HEK293 (cell line): ENCODE results near the gene MAP3K12.

Experiments
- BCL11A ChIP-seq: fragments of 450-650 bp; formaldehyde crosslinking; IDR thresholded peaks from 2 replicates; pipeline ENCODE4 v1.5.1; 2016; ENCODE audit warnings: low read depth, missing biosample characterization, missing genetic modification characterization
- EGR2 ChIP-seq: fragments of 450-650 bp; formaldehyde crosslinking; IDR thresholded peaks from 2 replicates; pipeline ENCODE4 v1.5.1; 2016; ENCODE audit warnings: low read depth, missing biosample characterization, missing genetic modification characterization
- ELK4 ChIP-seq: IDR thresholded peaks from 2 replicates; pipeline ENCODE4 v1.6.1; 2011; ENCODE audit warnings: mild to moderate bottlenecking, low read depth, low read length, borderline replicate concordance
- GFI1B ChIP-seq: fragments of 450-650 bp; formaldehyde crosslinking; IDR thresholded peaks from 2 replicates; pipeline ENCODE4 v1.5.1; 2016; ENCODE audit warnings: missing biosample characterization, missing genetic modification characterization
- KLF16 ChIP-seq: fragments of 450-650 bp; formaldehyde crosslinking; IDR thresholded peaks from 2 replicates; pipeline ENCODE4 v1.5.1; 2017; ENCODE audit warnings: missing biosample characterization, missing genetic modification characterization
- KLF8 ChIP-seq: fragments of 450-650 bp; formaldehyde crosslinking; IDR thresholded peaks from 2 replicates; pipeline ENCODE4 v1.5.1; 2016; ENCODE audit warnings: missing biosample characterization, missing genetic modification characterization
- SETDB1 ChIP-seq: IDR thresholded peaks from one replicate; pipeline ENCODE4 v1.6.1; 2017; ENCODE audit warnings: mild to moderate bottlenecking, low read length, moderate library complexity, mixed read lengths; ENCODE audit not compliant: insufficient read length
- SP7 ChIP-seq: fragments of 450-650 bp; formaldehyde crosslinking; IDR thresholded peaks from 2 replicates; pipeline ENCODE4 v1.5.1; 2016; ENCODE audit warnings: missing biosample characterization, missing genetic modification characterization
- ZBTB10 ChIP-seq: fragments of 450-650 bp; formaldehyde crosslinking; IDR thresholded peaks from 2 replicates; pipeline ENCODE4 v1.5.1; 2016; ENCODE audit warnings: missing biosample characterization, missing genetic modification characterization
- ZNF132 ChIP-seq: fragments of 450-650 bp; formaldehyde crosslinking; IDR thresholded peaks from 2 replicates; pipeline ENCODE4 v1.5.1; 2017; ENCODE audit warnings: missing biosample characterization, missing genetic modification characterization, borderline replicate concordance
- ZNF175 ChIP-seq: fragments of 450-650 bp; formaldehyde crosslinking; IDR thresholded peaks from 2 replicates; pipeline ENCODE4 v1.5.1; 2016; ENCODE audit warnings: missing biosample characterization, missing genetic modification characterization
- ZNF19 ChIP-seq: fragments of 450-650 bp; formaldehyde crosslinking; IDR thresholded peaks from 2 replicates; pipeline ENCODE4; 2016; ENCODE audit warnings: missing biosample characterization, missing genetic modification characterization, low read depth
- ZNF214 ChIP-seq: fragments of 450-650 bp; formaldehyde crosslinking; IDR thresholded peaks from 2 replicates; pipeline ENCODE4 v1.5.1; 2017; ENCODE audit warnings: missing biosample characterization, mild to moderate bottlenecking, missing genetic modification characterization, borderline replicate concordance
- ZNF335 ChIP-seq: fragments of 450-650 bp; formaldehyde crosslinking; conservative IDR thresholded peaks from 2 replicates; pipeline ENCODE4 v1.5.1; 2016; ENCODE audit warnings: missing biosample characterization, missing genetic modification characterization
- ZNF354C ChIP-seq: fragments of 450-650 bp; formaldehyde crosslinking; IDR thresholded peaks from 2 replicates; pipeline ENCODE4 v1.5.1; 2016; ENCODE audit warnings: missing biosample characterization, missing genetic modification characterization, low read depth, borderline replicate concordance
- ZNF37A ChIP-seq: fragments of 450-650 bp; IDR thresholded peaks from 2 replicates; pipeline ENCODE4 v1.5.1; 2018; ENCODE audit warnings: missing biosample characterization, missing genetic modification characterization
- ZNF398 ChIP-seq: fragments of 450-650 bp; formaldehyde crosslinking; IDR thresholded peaks from 2 replicates; pipeline ENCODE4 v1.5.1; 2017; ENCODE audit warnings: missing biosample characterization, missing genetic modification characterization
- ZNF423 ChIP-seq: fragments of 450-650 bp; formaldehyde crosslinking; IDR thresholded peaks from 2 replicates; pipeline ENCODE4 v1.5.1; 2016; ENCODE audit warnings: missing biosample characterization, missing genetic modification characterization
- ZNF433 ChIP-seq: fragments of 450-650 bp; formaldehyde crosslinking; IDR thresholded peaks from 2 replicates; pipeline ENCODE4 v1.5.1; 2016; ENCODE audit warnings: missing biosample characterization, missing genetic modification characterization, low read depth
- ZNF473 ChIP-seq: fragments of 450-650 bp; formaldehyde crosslinking; IDR thresholded peaks from 2 replicates; pipeline ENCODE4 v1.5.1; 2017; ENCODE audit warnings: missing biosample characterization, missing genetic modification characterization
- ZNF521 ChIP-seq: fragments of 450-650 bp; formaldehyde crosslinking; IDR thresholded peaks from 2 replicates; pipeline ENCODE4 v1.5.1; 2017; ENCODE audit warnings: missing biosample characterization, mild to moderate bottlenecking, missing genetic modification characterization
- ZNF558 ChIP-seq: fragments of 450-650 bp; formaldehyde crosslinking; IDR thresholded peaks from 2 replicates; pipeline ENCODE4 v1.5.1; 2016; ENCODE audit warnings: missing biosample characterization, missing genetic modification characterization
- ZNF580 ChIP-seq: fragments of 450-650 bp; formaldehyde crosslinking; IDR thresholded peaks from 2 replicates; pipeline ENCODE4 v1.5.1; 2016; ENCODE audit warnings: missing biosample characterization, missing genetic modification characterization
- ZNF623 ChIP-seq: fragments of 450-650 bp; formaldehyde crosslinking; IDR thresholded peaks from 2 replicates; pipeline ENCODE4 v1.5.1; 2016; ENCODE audit warnings: missing biosample characterization, missing genetic modification characterization
- ZNF639 ChIP-seq: fragments of 450-650 bp; formaldehyde crosslinking; IDR thresholded peaks from 2 replicates; pipeline ENCODE4 v1.5.1; 2016; ENCODE audit warnings: missing biosample characterization, missing genetic modification characterization
- ZNF658 ChIP-seq: fragments of 450-650 bp; formaldehyde crosslinking; IDR thresholded peaks from 2 replicates; pipeline ENCODE4; 2016; ENCODE audit warnings: missing biosample characterization, missing genetic modification characterization
- ZNF664 ChIP-seq: fragments of 450-650 bp; formaldehyde crosslinking; IDR thresholded peaks from 2 replicates; pipeline ENCODE4 v1.5.1; 2016; ENCODE audit warnings: missing biosample characterization, missing genetic modification characterization
- ZNF670 ChIP-seq: fragments of 450-650 bp; formaldehyde crosslinking; IDR thresholded peaks from 2 replicates; pipeline ENCODE4 v1.5.1; 2016; ENCODE audit warnings: missing biosample characterization, missing genetic modification characterization, low read depth
- ZNF707 ChIP-seq: fragments of 450-650 bp; formaldehyde crosslinking; IDR thresholded peaks from 2 replicates; pipeline ENCODE4 v1.5.1; 2016; ENCODE audit warnings: missing biosample characterization, missing genetic modification characterization
- ZNF76 ChIP-seq: fragments of 450-650 bp; formaldehyde crosslinking; IDR thresholded peaks from 2 replicates; pipeline ENCODE4; 2016; ENCODE audit warnings: low read depth, missing biosample characterization, missing genetic modification characterization, borderline replicate concordance
- ZNF843 ChIP-seq: fragments of 450-650 bp; formaldehyde crosslinking; IDR thresholded peaks from 2 replicates; pipeline ENCODE4 v1.5.1; 2016; ENCODE audit warnings: missing biosample characterization, missing genetic modification characterization
- ZXDB ChIP-seq: fragments of 450-650 bp; formaldehyde crosslinking; IDR thresholded peaks from 2 replicates; pipeline ENCODE4 v1.5.1; 2016; ENCODE audit warnings: missing biosample characterization, missing genetic modification characterization

The MAP3K12 gene

GRCh38 chr12:53499266-53500141, at the start of gene MAP3K12 (continued):
- TF ChIP-seq ZNF707: no peak
- TF ChIP-seq ZNF423 (tag by site-specific recombination): no peak
- TF ChIP-seq ZXDB (tag by site-specific recombination): no peak
- TF ChIP-seq ZNF335 (tag by site-specific recombination): peak; percentile 47; the same call in 1 of the 2 replicates
- no peak for TF ChIP-seq ELK4
- TF ChIP-seq ZNF19: no peak
- no peak; the same call in 1 of the 2 replicates for TF ChIP-seq SP7 (tag by site-specific recombination)
- TF ChIP-seq ZBTB10 (tag by site-specific recombination): peak; percentile 11; the same call in 1 of the 2 replicates
- no peak for TF ChIP-seq EGR2 (tag by site-specific recombination)
- TF ChIP-seq ZNF670 (tag by site-specific recombination): no peak
- TF ChIP-seq GFI1B (tag by site-specific recombination): no peak
- no peak for TF ChIP-seq ZNF843
- TF ChIP-seq ZNF37A (tag by site-specific recombination): no peak
- no peak for TF ChIP-seq ZNF473 (tag by site-specific recombination)
- TF ChIP-seq ZNF658 (tag by site-specific recombination): no peak
- no peak for TF ChIP-seq ZNF132 (tag by site-specific recombination)
- TF ChIP-seq ZNF664 (tag by site-specific recombination): no peak
- no peak for TF ChIP-seq ZNF214 (tag by site-specific recombination)
- no peak for TF ChIP-seq ZNF398 (tag by site-specific recombination)
- no peak for TF ChIP-seq ZNF175 (tag by site-specific recombination)
- no peak for TF ChIP-seq ZNF580
- TF ChIP-seq ZNF558 (tag by site-specific recombination): no peak
- TF ChIP-seq ZNF521 (tag by site-specific recombination): no peak
- TF ChIP-seq ZNF639: no peak
- no peak for TF ChIP-seq SETDB1
- TF ChIP-seq ZNF433 (tag by site-specific recombination): no peak
- no peak for TF ChIP-seq ZNF354C (tag by site-specific recombination)
- TF ChIP-seq ZNF76 (tag by site-specific recombination): no peak; the same call in 1 of the 2 replicates
- no peak for TF ChIP-seq KLF16 (tag by site-specific recombination)
- no peak for TF ChIP-seq KLF8 (tag by site-specific recombination)
- TF ChIP-seq BCL11A (tag by site-specific recombination): no peak
- no peak for TF ChIP-seq ZNF623
